Activated effector memory CD4-positive, alpha-beta T cell treated with anti-CD3 and anti-CD28 coated beads, Interleukin-2, amount 50 U/mL, for 16 hours (primary cell): ENCODE data around the gene SMO.
"Not testable (repeated sequence)": the region's sequence is repeated elsewhere in the genome, so short reads cannot be mapped to it uniquely, and the experiment has no call there.

ENCODE experiments used
- DNase-seq: peaks from one replicate; pipeline ENCODE4 v3.0.0-alpha.2; 2020

The SMO gene

DNA sequence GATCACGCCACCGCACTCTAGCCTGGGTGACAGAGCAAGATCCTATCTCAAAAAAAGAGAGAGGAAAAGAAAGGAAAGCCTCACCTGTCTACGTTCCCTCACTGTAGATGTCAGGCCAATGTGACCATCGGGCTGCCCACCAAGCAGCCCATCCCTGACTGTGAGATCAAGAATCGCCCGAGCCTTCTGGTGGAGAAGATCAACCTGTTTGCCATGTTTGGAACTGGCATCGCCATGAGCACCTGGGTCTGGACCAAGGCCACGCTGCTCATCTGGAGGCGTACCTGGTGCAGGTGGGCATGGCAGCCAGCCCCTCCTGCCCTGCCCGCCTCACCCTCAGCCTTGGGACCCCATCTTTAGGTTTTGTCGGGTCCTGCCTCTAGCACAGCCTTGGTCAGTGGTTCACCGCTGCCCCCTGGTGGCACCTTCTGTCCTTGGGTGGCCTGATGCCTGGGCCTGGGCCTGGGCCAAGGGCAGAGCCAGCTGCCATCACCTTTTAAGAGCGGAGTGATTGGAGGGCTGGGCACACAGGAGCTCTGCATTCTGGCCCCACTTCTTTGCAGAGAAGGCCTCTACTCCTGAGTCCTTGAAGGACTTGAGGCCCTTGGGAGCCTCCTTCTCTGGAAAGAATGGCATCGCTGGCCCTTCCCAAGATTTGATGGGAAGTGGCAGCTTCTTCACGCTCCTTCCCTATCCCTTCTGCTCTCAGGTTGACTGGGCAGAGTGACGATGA, 22.0 kb downstream of the SMO start:
- peak; percentile 85 for DNase-seq

DNA sequence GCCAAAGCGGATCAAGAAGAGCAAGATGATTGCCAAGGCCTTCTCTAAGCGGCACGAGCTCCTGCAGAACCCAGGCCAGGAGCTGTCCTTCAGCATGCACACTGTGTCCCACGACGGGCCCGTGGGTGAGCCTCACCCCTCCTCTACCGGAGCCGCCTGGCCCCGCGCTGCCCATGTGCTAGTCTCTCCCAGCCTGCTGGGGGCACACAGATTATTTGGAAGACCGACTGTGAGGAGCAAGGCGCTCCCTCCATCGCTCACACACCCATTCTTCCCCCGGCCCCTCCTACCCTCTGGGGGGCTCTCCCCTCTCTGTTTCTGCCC, 22.5 kb downstream of the SMO start:
- no peak for DNase-seq

DNA sequence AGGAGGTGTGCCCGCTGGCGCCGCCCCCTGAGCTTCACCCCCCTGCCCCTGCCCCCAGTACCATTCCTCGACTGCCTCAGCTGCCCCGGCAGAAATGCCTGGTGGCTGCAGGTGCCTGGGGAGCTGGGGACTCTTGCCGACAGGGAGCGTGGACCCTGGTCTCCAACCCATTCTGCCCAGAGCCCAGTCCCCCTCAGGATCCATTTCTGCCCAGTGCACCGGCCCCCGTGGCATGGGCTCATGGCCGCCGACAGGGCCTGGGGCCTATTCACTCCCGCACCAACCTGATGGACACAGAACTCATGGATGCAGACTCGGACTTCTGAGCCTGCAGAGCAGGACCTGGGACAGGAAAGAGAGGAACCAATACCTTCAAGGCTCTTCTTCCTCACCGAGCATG, 23.7 kb downstream of the SMO start:
- no peak for DNase-seq

DNA sequence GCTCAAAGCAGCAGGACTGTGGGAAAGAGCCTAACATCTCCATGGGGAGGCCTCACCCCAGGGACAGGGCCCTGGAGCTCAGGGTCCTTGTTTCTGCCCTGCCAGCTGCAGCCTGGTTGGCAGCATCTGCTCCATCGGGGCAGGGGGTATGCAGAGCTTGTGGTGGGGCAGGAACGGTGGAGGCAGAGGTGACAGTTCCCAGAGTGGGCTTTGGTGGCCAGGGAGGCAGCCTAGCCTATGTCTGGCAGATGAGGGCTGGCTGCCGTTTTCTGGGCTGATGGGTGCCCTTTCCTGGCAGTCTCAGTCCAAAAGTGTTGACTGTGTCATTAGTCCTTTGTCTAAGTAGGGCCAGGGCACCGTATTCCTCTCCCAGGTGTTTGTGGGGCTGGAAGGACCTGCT, 24.2 kb downstream of the SMO start:
- DNase-seq = no peak

DNA sequence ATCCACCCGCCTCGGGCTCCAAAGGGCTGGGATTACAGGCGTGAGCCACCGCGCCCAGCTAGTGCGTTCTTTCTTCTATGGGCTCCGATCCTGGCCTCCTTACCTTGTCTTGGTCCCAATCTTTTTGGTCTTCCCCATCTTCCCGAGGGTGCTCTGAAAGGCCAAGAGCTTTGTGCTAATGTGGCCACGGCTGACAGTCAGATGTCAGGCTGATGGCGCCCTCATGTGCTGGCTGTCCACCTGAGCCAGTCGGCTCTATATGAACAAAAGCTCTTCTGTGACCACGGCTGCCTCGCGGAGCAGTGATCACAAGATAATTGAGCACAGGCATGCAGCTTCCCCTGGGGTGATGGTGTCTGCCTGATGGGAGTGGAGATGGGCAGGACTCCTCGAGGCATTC, 25.4 kb downstream of the SMO start:
- DNase-seq = no peak

DNA sequence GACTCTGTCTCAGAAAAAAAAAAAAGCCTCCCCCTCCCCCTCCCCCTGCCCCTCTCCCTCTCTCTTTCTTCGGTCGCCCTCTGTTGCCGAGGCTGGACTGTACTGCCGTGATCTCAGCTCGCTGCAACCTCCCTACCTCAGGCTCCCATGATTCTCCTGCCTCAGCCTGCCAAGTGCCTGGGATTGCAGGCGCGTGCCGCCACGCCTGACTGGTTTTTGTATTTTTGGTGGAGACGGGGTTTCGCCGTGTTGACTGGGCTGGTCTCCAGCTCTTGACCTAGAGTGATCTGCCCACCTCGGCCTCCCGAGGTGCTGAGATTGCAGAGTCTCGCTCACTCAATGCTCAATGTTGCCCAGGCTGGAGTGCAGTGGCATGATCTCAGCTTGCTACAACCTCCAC, 27.3 kb downstream of the SMO start:
- not testable (repeated sequence) for DNase-seq

DNA sequence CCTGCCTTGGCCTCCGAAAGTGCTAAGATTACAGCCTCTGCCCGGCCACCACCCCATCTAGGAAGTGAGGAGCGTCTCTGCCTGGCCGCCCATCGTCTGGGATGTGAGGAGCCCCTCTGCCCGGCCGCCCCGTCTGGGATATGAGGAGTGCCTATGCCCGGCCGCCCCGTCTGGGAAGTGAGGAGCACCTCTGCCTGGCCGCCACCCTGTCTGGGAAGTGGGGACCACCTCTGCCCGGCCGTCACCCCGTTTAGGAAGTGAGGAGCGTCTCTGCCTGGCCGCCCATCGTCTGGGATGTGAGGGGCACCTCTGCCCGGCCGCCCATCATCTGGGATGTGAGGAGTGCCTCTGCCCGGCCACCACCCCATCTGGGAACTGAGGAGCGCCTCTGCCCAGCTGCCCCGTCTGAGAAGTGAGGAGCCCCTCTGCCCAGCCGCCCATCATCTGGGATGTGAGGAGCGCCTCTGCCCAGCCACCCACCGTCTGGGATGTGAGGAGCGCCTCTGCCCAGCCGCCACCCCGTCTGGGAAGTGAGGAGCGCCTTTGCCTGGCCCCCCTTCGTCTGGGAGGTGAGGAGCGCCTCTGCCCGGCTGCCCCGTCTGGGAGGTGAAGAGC, 27.8 kb downstream of the SMO start:
- DNase-seq = not testable (repeated sequence)

DNA sequence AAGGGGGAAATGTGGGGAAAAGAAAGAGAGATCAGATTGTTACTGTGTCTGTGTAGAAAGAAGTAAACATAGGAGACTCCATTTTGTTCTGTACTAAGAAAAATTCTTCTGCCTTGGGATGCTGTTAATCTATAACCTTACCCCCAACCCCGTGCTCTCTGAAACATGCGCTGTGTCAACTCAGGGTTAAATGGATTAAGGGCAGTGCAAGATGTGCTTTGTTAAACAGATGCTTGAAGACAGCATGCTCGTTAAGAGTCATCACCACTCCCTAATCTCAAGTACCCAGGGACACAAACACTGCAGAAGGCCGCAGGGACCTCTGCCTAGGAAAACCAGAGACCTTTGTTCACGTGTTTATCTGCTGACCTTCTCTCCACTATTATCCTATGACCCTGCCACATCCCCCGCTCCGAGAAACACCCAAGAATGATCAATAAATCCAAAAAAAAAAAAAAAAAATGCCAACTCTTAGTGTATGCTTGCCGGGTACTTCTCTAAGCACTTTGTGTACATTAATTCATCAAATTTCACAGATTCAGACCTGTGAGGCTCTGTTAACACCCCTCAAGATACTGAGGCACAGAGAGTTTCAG, 28.5 kb downstream of the SMO start:
- not testable (repeated sequence) for DNase-seq

DNA sequence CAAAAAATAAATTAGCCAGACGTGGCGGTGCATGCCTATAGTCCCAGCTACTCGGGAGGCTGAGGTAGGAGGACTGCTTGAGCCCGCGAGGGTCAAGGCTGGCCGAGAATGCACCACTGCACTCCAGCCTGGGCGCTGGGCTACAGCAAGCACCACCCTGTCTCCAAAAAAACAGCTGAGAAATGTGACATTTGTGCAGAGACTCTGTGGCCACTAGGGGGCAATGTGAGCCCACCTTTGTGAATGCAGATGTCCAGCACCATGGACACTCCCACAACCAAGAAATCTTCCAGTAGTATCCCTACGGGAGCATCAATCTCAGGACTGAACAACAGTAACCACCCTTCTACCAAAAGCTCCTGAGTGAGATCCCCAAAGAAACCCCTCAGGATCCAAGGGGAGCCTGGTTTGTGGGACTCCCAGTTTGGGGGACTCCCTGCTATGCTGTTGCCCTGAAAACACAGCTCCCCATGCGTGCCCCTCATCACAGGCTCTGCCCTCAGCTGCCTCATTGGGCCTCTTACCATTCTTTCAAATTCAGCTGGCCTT, 30.2 kb downstream of the SMO start:
- peak; percentile 91 for DNase-seq

DNA sequence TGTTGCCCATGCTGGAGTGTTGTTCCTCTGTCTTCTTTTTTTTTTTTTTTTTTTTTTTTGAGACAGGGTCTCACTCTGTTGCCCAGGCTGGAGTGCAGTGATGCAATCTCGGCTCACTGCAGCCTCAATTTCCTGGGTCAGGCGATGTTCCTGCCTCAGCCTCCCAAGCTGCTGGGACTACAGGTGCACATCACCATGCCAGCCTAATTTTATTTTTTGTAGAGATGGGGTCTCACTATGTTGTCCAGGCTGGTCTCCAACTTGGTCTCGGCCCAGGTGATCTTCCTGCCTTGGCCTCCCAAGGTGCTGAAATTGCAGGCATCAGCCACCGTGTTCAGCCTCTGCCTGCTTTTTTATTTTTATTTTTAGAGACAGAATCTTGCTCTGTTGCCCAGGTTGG, 30.7 kb downstream of the SMO start:
- DNase-seq = not testable (repeated sequence)

DNA sequence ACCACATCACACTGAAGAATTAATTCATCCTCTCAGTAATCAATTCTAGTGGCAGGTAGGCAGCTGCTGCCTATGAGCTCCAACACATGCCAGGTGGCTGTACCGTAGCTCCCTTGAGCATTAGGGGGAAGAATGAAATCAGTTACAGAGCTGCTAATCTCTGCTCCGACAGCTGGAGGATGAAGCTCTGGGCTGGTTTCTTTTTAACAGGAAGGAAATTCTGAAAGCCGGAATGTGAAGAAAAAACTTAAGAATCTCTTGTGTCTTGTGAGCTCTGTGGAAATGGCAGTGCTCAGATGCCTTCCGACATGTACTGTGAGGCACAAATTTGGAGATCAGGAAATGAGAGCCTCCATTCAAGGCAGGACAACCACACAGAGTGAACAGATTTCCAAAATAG, 33.6 kb downstream of the SMO start:
- no peak for DNase-seq

DNA sequence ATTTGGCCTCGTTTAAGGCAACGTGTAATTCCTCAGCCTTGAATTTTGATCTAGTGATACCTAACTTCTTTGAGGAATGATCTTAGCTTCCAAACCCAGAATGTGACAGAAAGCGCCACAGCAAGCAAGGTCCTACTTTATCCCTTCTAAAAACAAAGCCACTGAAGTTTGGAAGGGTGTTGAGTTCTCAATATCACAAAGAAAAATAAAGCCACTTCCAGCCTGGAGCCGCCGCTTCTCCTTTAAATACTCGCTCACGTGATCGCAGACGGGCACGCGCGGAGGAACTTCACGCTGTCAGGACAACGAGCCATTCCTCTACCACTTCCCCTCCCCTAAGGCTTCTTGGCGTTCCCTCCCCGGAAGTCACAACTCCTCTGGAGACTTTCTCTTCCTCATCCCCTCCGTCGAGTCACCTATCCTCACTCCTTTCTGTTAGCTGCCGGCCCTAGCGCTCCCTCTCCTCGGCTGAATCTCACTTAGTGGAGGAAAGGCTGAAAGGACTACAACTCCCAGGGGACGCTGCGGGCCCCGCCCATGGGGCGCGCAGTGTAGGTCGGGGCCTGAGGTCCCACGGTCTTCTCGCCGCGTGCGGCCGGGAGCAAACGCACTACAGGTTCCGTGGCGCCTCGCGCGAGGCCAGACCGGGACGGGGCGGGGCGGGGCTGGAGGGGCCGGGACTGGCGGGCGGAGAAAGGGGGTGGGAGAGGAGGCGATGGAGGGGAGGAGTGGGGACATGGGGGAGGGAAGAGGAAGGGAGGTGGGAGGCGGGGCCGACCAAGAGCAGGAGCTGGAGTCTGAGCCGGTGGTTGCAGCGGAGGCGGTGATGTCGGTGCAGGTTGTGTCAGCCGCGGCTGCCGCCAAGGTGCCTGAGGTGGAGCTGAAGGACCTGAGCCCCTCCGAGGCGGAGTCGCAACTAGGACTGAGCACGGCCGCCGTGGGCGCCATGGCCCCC, 36.1 kb downstream of the SMO start, which contains the start of gene AHCYL2:
Gene AHCYL2 (plus strand): TSS at position 780 of the 955 bp plus-strand sequence.
- peak; percentile 99 for DNase-seq

DNA sequence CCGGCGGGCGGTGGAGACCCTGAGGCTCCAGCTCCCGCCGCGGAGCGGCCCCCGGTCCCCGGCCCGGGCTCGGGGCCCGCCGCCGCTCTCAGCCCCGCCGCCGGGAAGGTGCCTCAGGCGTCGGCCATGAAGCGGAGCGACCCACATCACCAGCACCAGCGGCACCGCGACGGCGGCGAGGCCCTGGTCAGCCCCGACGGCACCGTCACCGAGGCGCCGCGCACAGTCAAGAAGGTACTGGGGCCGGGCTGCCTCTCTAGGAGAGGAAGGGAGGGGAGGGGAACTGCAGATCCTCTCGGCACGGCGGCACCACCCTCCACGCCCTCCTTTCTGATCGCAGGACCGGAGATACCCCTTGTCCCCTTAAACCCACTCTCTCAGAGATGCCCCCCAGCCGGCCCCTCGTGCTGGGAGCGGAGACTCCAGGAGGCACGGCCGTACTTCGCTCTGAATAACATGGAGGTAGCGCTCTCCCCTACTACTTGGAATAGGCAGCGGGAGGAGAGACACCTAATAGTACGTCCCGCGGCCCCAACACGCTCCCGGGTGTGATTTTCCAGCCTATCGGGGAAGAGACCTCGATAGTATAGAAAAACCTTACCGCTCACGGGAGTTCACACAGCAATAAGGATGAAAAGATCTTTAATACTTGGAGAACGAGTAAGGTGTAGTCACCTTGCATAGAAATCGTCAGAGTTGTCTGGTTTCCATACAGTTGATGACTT, 36.9 kb downstream of the SMO start:
- DNase-seq = peak; percentile 86

DNA sequence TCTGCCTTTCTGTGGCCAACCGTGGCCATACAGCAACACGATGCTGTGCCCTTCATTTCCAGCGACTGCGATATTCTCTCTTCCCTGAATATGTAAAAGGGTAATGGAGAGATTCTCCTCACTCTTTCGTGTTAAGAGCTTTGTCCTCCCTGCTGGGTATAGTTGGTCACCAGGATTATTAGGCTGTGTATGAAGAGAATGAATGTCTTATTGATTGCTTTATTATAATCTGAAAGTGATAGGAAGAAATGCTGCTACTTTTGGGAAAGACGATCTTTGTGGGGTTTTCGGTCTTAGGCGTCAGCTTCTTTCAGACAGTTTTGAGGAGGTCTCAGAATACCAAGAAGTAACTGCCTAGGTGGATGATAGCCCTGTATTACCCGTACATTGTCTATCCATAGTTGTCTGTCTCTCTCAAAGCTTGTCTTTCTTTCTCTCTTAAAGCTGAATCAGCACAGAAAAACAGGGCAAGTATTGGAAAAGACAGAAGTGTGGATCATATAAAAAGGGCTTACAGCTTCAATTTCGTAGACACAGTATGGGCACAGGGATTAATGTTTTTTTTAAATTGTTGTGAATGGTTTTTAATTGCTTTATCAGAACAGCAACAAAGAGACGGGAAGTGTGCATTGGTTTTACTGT, 37.6 kb downstream of the SMO start:
- DNase-seq = no peak

DNA sequence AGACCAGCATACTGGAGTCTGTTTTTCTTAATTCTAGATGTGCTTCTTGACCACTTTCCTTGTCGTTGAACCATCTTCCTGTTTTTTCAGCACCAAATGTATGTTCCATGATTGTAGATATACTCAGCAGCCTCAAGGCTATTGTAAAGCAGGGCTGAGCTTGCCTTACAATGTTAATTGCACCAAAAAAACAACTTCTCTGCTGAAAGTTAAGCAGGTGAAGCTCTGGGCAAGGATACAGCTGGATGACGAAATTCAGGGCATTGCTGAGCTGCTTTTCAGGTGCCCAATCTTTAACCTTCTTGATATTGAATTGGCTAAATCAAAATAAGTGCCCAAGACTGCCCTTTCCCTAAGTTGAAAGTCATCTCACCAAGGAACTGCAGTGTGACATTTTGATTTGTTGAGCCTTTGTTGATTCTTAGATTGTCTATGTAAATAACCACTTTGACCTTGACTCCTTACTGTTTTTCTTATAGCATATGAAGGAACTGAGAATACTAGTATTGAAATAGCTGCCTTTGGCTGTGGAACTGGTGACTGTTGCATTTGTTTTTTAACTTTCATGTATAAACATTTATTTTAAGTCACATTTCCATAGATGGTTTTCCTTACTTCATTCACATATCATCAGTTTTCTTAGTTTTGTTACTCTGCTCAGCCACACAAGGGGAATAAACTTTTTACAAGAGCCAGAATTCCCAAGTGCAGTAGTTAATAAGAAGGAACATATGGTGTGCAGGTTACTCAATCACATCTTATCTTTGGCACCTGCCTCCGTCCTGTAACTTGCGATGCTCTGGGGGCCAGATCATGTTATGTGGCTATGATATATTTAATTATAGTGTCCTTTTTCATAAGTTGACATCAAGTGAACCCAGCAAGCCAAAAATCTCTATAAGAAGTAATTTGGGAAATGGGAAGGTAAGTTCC, 39.5 kb downstream of the SMO start:
- no peak for DNase-seq

DNA sequence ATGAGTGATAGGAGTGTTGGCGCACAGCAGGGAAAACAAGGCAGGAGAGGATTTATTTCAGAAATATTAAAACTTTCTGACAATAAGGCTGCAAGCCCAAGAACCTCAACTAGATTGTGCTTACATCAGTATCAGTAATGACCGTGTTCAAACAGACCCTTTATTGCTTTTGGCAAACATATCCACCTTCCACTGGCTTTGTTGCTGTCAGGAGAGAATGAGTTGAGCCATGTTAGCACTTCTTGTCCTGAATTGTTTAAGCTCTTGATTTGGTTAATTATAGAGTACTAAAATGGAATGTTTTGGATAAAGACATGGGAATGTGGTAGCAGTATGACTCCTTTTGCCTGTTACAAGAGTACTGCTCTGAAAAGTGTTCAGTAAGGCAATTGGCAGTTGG, 40.2 kb downstream of the SMO start:
- DNase-seq = no peak

DNA sequence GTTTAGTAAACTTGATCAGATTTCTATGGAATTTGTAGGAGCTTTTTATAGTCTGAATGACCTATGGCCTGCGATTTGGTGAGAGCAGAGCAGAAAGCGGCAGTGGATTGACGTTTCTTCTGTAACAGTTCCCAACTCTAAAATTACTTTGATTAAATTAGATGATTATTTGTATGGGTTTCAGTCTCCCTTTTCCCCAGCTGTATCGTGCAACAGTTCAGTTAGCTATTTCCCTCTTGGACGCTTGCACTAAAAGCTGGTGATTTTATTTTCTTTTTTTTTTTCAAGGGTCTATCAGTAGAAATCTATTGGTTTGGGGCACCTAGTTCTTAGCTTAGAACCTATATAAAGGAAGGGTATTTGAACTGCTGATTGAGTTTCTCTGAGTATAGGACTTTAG, 43.2 kb downstream of the SMO start:
- DNase-seq = no peak

DNA sequence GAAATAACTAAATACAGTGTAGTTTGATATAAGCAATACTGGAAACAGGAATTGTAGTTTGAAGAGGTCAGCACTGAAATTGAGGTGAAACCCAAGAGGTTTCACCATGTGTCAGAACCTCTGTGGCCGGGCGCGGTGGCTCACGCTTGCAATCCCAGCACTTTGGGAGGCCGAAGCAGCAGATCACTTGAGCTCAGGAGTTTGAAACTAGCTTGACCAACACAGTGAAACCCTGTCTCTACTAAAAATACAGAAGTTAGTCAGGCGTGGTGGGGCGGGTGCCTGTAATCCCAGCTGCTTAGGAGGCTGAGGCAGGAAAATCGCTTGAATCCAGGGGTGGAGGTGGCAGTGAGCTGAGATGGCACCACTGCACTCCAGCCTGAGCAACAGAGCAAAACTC, 50.1 kb downstream of the SMO start:
- no peak for DNase-seq

DNA sequence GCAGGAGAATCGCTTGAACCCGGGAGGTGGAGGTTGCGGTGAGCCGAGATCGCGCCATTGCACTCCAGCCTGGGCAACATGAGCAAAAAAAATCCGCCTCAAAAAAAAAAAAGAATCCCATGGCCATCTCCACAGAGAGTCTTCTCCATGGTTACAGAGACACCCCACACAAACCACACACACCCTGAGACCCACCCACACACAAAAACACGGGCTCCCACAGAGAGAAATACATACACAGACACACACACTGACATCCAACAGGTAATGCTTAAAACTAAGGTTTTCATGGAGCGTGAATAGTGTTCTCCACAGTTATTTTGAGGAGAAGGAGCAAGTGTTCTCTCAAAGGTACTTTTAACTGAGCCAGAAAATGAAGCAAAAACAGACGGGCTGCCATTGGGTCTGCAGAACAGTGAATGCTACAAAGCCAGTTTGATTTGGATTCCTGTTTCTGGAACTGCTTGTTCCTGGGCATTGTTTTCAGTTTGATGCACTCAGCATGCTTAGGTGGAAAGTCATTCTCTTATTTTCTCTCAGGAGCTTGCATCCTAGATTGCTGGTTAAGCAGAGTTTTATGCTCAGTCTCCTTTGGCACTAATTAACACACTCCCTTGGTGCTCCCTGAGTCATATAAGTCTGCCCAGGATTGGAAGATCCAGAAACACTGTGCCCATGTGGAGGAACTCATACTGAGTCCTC, 51.8 kb downstream of the SMO start:
- DNase-seq = no peak

DNA sequence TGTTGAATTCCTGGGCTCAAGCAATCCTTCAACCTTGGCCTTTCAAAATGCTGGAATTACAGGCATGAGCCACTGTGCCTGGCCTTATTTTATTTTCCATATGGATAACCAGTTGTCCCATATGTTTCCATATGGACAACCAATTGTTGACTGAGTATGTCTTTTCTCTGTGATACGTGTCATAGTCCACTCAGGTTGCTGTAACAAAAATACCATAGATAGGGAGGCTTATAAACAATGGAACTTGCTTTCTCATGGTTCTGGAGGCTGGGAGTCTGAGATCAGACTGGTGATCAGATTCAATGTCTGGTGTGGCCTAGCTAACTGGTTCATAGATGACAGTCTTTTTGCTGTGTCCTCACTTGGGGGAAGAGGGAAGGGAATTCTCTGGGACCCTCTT, 55.8 kb downstream of the SMO start:
- DNase-seq = no peak
